Kidney capillary endothelial cell (primary cell): ENCODE results near the gene MYL12A.
"Not testable (repeated sequence)": the region's sequence is repeated elsewhere in the genome, so short reads cannot be mapped to it uniquely, and the experiment has no call there.

ENCODE experiments used
- DNase-seq: peaks from one replicate; pipeline ENCODE4 v3.0.0-alpha.2; 2018; ENCODE audit warnings: low spot score

The MYL12A gene

DNA sequence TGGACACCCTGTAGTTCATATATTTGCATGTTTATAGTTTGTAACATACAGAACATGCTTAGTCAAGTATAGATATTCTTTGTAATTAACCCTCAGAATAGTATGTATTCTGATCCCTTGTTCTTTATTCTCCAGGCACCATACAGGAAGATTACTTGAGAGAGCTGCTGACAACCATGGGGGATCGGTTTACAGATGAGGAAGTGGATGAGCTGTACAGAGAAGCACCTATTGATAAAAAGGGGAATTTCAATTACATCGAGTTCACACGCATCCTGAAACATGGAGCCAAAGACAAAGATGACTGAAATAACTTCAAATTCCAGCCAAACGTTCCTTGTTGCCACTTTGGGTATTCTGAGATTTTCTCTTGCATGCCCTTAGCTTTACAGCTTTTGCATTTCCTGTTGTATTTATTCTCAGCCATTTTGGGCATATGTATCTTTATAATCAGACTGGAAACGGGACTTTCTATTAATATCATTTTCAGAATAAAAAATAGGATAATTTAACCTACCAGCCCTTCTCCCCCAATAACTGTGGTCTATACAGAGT, 8.1 kb downstream of the MYL12A start:
- no peak for DNase-seq

DNA sequence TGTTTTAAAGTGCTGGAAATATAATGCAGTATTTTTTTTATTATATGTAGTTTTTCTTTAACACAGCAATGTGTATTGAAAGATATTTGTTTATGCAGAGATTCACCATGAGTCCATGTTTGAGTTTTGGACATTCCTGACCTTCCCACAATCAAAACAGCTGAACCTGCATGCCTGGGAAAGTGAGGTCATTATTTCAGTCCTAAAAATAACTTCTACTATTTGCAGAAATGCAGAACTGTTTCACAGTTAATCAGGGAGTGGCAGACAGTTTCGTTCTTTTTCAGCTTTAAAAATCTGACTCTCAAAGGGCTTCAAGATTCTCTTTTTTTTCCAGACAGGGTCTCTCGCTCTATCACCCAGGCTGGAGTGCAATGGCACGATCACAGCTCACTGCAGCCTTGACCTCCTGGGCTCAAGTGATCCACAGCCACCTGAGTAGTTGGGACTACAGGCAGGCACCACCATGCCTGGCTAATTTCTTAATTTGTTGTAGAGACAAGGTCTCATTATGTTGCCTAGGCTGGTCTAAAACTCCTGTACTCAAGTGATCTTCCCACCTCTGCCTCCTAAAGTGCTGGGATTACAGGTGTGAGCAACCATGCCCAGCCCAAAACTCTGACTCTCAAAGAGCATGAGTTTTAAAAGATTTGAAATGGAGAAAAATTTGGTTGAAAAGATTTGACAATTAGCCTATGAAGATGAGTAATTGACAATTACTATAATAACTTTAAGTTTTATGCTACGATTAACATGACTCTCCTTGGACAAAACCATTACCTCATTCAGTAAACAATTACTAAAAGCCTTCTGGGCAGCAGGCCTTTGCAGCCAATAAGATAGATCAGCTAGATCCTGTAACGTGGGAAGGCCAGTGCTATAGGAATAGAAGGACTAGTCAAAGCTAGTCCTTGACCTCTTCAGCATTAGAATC, 9.4 kb downstream of the MYL12A start:
- no peak for DNase-seq

DNA sequence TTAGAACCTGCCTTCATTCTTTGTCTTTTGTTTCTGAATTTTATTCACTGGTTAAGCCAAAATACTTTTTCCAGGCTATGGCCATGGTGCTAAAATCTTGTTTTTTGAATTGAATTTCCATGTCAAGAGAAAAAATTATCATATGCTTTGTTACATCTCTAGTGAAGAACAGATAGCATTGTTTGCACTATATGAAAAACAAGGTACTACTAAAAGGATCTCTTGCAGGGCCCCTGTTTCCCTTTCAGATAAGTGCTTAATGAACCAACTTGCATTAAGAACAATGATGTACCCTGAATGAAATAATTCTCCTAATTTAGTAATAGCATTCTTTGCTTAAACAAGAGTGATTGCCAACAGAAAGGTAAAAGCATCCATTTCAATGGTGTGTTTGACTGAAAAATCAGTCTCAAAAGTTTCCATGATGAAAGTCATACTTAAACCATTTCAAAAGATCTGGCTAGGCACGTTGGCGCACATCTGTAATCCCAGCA, 10.1 kb downstream of the MYL12A start:
- DNase-seq = no peak

DNA sequence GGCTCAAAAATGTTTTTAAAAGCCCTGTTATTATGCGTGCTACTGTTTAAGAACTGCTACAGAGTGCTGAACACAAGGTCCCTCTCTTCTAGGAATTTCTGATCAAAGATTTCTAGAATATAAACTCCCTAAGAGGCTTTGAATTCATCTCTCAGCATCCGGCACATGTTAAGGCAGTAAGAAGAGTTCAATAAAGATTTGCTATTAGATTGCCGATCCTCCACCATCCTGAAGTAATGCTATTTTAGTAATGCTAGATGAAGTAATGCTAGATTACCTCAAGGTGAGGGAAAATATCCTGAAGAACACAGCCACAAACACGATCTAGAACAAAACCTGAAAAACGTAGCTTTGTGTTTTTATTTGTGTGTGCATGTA, 13.4 kb downstream of the MYL12A start:
- no peak for DNase-seq

DNA sequence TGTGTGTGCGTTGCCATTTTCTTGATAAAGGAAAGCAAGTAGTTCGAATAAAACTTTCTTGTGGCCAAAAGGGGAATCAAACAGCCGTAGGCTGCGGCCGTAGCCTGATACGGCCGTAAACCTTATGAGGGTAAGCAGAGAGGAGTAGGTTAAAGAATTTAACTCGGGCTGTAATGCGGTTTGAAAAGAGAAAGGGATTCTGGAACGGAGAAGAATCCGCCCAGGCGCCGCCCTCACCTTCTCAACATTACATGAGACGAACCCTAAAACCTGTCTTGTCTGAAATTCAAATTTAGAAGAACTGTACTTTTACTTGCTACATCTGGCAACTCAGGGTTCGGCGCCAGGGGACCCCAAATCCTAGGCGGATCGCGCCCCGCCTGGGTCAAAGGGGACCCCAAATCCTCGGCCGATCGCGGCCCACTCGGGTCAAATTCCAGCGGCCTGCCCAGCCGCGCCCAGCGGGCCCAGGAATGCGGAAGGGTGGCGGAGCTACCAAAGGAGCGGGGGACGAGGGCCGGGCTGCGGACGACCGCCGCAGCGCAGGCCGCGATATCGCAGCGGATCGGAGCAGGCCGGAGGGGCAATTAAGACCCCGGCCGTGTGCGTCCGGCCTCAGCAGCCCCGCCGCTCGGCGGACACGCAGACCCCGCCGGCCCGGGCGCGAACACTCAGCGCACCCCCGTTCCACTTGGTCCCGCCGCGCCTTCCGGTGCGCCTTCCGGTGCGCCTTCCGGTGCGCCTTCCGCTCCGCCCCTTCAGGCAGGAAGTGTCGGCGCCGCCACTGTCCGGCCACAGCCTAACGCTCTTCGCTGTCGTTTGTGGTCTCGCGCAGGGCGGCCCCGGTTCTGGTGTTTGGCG, 14.0 kb downstream of the MYL12A start, which contains the start of gene MYL12B:
Gene MYL12B, plus strand, starts transcription at position 761 of the 861 bp plus-strand sequence. CDS start 10,766 bp downstream, outside the sequence.
- DNase-seq = peak; percentile 76

DNA sequence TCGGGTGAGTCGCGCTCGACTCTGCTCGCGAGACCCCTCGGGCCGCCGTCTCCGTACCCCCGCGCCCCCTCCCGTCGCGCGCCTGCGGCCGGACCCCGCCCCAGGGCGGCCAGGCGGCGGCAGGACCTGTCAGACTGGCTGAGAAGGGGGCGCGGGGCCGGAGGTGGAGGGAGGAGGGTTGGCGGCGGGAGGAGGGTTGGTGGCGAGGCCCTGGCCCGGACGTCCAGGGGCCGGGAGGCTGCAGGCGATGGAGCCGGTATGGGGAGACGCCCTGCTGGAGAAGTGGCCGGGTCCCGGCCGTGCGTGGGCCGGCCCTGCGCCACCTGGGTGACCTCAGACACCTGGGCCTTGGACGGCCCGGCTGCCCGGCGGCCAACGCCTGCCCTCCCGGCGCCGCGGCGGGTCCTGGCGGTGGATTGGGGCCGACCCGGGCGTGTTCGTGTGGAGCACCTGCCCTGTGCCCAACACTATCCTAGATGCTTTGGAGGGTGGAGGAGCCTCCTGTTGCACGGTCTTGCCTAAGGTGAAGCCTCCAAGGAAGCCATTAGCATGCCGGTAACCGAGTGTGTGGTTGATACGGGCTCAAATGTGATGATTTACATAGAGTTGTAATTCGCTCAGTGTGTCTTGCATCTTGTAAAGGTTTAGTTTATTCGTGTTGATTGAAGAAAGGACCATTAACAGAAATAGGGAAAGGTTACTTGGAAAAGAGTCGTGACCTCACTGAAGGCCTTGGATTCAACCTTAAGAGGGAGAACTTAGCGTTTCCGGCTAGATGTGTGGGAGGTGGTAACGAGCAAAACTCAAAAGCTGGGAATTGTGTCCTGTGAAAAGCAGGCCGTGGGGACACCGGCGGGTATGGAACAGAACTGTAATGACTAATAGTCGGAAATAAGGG, 14.9 kb downstream of the MYL12A start:
- DNase-seq = no peak

DNA sequence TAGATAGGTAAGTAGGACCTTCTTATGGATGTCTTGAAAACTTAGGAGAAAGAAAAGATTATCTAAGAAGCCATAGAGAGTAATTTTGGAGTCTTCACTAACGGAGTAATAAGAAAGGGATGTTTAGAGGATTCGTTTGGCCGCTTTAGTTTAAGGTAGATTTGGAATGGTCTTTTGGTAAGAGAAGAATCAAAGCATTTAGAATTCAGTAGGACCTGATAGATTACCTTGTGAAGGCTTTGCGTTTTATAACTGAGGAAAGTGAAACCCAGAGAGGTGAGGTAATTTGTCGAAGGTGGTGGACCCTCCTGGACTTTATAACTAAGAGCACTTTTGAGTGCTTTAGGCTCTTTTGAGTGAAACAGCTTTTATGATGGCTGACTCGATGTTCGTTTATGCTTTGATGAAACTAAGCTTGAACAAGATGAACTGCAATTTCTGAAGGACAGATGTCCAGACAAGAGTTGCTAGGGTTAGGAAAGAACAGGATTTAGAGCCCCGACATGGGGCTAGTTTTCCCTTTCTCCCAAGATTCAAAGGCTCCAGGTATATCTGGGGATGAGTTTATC, 15.6 kb downstream of the MYL12A start:
- DNase-seq = no peak

DNA sequence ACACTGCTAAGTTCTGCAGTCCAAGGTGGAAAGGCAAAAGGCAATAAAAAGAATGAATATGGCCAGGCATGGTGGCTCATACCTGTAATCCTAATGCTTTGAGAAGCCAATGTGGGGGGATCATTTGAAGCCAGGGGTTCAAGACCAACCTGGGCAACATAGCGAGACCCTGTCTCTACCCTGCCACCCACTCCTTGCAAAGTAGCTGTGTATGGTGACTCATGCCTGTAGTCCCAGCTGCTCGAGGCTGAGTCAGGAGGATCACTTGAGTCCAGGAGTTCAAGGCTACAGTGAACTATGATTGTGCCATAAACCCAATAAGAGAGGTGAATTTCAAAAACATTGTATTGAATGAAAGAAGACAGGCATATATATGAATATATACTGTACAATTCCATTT, 16.8 kb downstream of the MYL12A start:
- no peak for DNase-seq

DNA sequence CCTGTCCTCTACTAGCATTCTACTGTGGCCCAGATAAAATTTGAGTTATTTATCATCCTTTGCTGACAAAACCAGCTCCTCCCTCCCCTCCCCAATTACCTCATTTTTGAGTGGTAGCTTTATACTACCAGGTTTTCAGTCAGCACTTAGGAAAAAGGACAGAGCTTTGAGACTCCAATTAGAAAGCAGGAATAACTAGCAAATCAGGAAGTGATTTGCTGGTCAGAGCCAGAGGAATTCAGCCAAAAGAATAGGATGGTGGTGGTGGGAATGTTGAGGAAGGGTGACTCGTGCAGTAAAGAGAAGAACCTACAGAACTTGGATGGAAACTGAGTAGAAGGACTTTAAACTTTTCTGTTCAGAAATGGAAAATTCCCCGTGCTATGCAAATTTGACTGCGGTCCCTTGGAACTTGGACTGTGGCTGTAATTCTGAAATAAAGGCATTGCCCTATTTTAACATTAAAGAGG, 18.0 kb downstream of the MYL12A start:
- no peak for DNase-seq

DNA sequence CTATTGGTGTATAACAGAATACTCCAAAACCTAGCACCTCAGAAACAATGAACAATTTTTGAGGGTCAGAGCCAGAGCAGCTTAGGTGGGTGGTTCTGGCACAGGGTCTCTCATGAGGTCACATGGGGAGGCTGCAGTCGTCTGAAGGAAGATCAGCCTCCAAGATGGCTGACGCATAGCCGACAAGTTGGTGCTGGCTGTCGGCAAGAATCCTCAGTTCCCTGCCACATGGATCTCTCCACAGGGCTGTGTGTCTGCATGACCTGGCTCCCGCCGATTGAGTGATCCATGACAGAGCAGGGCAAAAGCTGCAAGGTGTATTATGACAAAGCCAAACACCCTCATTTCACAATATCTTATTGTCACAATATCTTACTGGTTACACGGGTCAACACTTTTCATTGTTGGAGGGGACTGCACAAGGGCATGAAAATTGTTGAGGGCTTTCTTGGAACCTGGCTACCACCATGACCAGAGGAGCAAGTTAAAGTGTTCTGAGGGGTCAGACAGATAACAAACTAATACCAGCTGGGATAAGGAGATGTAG, 18.5 kb downstream of the MYL12A start:
- DNase-seq = no peak

DNA sequence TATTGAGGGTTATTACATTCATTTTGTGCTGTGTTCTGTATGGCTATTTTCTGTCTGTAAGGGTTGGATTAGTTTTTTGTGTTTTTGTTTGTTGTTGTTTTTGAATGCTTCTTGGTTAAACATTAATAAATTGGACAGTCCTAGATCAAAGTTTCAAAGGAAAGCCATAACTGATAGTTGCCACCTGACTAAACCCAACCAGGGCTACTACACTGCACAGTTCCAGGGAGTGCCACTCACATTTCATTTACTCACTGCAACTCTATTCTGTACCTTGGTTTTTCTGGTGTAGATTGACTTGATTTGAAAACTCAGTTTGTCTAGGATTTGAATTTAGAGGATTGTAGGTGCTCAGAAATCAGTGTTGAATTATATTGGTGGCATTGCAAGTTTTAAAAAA, 20.7 kb downstream of the MYL12A start:
- DNase-seq = no peak

DNA sequence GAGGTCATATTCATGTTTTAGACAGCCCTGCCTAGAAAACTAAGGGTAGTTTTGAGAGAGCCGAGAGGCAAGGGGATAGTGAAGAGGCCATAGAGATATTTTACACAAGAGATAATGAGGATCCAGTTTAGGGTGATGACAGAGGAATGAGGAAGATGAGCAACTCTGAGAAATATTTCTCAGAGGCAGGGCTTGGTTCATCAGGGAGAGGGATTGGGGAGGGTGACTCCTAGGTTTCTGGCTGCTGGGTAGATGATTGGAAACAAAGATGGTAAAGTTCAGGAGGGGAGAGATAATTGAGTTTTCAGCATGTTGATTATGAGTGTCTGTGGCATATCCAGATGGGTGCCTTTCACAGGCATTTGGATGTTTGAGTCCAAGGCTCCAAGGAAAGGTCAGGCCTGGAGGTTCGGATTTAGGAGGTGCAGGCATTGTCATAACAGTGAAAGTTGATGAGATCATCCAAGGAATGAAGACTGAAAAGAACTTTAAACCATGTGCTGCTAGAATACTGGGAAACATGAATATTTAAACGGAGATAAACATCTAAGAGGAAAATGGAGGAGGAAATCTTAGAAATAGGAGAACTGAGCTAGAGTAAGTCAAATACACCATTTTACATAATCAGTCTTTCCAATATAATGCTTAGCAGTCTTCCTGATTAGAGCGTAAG, 21.8 kb downstream of the MYL12A start:
- no peak for DNase-seq

DNA sequence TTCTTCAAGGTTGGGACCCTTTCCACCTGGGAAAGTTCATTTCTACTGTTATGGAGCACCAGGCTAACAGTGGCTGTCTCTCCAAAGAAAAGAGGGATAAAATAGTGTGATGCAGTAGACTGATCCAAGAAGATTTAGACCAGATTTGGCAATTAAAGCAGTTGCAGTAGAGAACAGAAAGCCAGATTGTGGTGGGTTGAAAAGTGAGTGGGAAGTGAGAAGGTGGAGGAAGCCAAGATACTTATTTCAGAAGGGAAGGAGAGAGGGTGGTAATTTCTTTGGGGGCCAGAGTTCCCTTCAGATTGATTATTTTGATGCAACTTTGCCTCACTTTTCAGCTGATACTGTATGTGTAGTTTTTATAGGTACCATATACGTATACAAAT, 22.3 kb downstream of the MYL12A start:
- DNase-seq = no peak

DNA sequence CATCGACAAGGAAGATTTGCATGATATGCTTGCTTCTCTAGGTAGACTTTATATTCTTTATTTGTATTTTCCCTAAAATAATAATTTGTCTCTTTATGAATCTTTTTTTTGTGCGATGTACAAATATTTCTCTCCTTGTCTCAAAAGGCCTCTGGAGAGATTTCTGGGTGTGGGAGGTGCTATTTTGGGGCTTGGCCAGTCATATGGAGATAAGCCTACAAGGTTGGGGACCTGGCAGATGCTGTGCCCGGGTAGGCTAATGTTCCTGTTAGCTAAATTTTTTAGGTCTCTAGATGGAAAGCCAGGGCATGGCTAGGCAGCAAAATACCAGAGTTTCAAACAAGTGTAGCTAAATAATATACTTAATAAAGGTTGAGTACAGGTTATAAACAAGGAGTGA, 25.4 kb downstream of the MYL12A start:
- DNase-seq = no peak

DNA sequence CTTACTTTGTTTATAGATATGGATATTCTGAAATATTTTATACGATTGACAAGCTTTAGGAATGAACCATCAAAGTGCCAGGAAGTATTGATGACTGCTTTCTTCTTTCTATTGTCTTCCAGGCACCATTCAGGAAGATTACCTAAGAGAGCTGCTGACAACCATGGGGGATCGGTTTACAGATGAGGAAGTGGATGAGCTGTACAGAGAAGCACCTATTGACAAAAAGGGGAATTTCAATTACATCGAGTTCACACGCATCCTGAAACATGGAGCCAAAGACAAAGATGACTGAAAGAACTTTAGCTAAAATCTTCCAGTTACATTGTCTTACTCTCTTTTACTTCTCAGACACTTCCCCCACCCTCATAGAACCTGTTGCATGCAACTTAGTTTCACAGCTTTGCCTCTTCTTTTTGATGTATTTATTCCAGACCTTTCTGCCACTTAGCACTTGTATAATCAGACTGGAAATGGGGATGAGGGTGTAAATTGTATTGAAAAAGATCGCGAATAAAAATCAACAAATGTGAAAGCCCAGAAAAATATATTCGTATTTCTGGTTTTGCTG, 30.1 kb downstream of the MYL12A start:
- not testable (repeated sequence) for DNase-seq

DNA sequence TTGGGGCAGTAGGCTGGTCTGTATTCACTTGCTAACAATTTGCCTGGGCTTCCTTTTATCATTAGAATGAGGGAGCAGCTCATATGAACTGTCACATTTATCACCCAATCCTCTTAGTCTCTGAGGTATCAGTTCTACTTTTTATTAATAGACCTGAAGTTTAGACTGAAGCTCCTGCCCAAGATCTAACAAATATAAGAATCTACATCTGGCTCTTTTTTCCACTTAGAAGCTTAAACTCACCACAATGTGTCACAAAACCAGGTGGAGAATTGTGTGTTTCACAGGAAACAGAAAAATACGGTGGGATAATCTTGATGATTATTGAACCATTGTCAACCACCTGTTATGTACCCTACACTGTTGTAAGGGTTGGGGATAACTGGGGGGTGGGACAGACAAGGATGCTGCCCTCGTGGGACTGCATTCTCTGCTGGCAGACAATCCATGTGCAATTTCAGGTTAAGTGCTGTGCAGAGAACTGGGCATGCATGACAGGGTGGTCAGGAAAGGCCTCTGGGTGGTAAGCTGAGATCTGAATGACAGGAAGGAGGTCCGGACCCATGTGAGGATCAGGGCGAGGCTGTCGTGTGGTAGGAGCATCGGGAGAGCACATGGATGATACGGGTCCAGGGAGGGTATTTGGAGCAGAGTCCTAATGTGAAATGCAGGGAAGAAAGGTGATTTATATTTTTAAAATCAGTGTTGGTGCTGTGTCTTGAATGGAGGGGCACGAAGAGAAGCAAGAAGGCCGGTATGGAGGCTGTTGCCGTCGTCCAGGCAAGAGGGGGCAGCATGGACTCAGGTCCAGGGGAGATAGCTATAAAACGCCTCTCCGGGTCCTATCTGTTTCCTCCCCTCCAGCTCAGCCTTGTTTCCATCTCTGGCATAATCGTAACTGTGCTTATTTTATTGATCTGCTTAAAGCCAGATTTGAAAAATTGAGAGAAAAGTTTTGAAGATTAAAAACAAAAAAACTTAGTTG, 31.9 kb downstream of the MYL12A start:
- no peak for DNase-seq

DNA sequence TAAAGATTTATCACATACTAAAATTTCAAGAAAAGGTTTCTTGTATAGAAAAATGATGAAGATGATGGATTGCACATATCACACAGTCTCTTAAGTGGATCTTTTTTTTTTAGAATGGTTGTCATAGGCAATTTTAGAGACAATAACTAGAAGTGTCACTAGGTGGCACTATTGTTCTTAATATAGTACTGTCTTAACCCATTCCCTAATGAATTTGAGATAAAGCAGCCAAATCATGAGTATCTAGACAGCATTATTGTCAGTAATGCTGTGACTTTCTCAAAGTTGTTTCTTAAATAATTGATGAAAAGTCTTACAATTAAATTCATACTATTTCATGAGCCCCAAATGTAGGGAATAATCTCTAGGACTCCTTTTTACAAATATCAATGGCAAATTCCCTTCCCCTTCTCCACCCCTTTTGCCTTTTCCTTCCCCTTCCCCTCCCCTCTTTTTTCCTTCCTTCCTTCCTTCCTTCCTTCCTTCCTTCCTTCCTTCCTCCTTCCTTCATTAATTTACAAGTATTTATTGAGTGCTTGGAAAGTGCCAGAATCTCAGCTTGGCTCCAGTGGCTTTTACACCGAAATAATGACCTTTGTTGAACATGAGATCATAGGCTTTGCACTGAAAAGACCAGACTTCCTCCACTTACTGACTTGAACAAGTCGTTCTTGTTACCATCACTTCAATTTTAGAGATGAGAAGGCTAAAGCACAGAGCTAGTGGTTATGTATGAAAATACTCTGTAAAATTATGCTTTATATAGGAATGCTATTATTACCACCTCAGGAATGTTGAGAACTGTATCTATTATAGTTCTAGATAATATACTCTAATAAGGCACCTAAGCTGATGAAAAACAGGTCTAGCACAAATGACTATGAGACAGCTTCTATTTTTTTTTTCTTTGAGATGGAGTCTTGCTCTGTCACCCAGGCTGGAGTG, 34.1 kb downstream of the MYL12A start:
- DNase-seq = peak; percentile 93
